Activated T-cell treated with anti-CD3 and anti-CD28 coated beads, Interleukin-2, amount 50 U/mL, for 24 hours (primary cell): Measurements from ENCODE around the gene KCNQ1.

Source experiments
- DNase-seq: peaks from one replicate; pipeline ENCODE4 v3.0.0-alpha.2; 2020
- H3K27ac Mint-ChIP-seq: 2 replicates; pipeline ENCODE4 v1.8.0; 2020; ENCODE audit warnings: mild to moderate bottlenecking, mixed read lengths
- H3K27me3 Mint-ChIP-seq: 2 replicates; pipeline ENCODE4 v1.8.0; 2020; ENCODE audit warnings: mixed read lengths
- H3K36me3 Mint-ChIP-seq: 2 replicates; pipeline ENCODE4 v1.8.0; 2020; ENCODE audit warnings: low read depth, mixed read lengths
- H3K4me1 Mint-ChIP-seq: 2 replicates; pipeline ENCODE4 v1.8.0; 2020; ENCODE audit warnings: low read depth, mixed read lengths
- H3K4me3 Mint-ChIP-seq: 2 replicates; pipeline ENCODE4 v1.8.0; 2020; ENCODE audit warnings: mild to moderate bottlenecking, moderate library complexity, mixed read lengths
- H3K9me3 Mint-ChIP-seq: 2 replicates; pipeline ENCODE4 v1.8.0; 2020; ENCODE audit warnings: mixed read lengths

KCNQ1 gene

DNA sequence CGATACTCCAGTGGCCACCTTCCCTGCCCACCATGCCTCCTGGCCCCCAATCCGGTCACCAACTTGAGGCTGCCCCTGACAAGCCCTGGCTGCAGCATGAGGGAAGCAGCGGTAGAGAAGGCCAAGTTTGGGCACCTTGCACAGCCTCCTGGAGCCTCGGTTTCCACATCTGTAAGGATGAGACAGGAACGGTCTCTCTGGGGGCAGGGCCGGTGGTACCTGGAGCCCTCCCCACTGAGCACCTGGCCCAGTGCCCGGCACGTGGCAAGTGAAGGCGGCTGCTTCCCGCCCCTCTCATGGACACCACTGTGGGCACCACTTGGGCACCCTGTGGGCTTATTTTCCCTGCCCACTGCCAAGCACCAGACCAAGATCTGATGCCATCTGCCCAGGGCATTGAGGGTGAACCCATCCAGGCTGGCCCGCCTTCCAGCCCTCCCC, 363.0 kb downstream of the KCNQ1 start:
- Mint-ChIP-seq H3K27me3 (no peaks in the 10 kb centered on the region), H3K36me3 (no peaks in the 10 kb centered on the region), H3K4me1 (peaks cover 20% of the 10 kb centered on the region), H3K27ac (no peak overlapping the region), H3K4me3 (no peak overlapping the region), H3K9me3 (no peaks in the 10 kb centered on the region)
- peak; percentile 16 for DNase-seq

DNA sequence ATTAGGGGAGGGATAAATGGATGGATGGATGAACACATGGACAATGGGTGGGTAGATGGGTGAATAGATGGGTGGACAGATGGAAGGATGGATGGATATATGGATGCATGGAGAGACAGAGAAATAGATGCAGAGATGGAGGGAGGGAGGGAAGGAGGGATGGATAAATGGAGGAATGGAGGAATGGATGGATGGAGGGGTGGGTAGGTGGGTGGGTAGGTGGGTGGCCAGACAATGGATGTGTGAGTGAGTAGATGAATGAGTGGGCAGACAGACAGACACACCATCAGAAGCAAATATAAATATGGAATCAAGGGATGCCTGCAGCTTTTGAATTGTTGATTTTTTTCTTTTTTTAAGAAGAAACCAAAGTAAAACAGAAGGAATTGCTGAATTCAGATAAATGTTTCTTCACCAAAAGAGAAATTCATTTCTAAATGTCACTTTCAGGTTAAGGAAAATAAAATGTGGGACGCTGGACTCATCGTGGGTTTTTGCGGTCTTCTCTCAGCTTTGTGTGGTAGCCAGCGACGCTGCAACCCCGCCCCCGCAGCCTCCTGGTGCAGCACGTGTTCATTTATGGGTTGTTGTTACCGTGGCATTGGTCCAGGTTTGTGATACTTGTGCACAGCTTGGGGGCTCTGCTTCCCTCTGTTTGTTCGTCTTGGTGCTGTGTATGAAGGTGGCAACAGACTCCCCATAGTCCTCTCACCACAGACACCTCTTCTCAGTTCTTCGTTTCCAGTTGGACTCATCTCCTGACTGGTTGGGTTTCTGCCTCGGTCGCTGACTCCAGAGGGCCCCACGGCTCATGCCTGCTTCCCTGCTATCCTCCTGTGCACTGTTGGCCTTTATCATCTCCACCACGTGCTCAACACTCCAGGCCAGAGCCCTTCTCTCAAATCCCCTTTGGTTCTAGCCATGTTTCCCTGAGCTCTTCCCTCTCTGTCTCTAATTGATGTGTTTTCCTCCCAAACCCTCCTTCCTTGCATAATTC, 364.3 kb downstream of the KCNQ1 start:
- DNase-seq, result no peak
- Mint-ChIP-seq H3K4me3 (no peak overlapping the region), H3K4me1 (peaks cover 30% of the 10 kb centered on the region), H3K9me3 (no peaks in the 10 kb centered on the region), H3K27me3 (no peaks in the 10 kb centered on the region), H3K36me3 (no peaks in the 10 kb centered on the region), H3K27ac (peak overlapping the region; percentile 10)

DNA sequence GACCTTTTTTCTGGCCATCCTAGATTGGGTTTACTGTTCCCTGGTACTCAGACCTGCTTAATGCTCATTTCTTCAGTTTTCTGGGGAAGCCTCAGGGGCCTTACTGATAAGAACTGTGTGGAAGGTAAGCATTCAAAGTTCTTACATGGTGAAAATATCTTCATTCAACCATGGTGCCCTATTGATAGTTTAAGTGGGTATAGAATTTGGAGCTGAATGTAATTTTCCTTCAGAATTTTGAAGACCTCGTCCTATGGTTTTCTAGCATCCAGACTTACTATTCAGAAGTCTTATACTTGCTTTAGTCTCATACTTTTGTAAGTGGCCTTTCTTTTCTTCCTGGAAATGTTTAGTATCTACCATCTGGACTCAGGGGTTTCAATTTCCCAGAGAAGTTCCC, 365.0 kb downstream of the KCNQ1 start:
- DNase-seq, result no peak
- Mint-ChIP-seq H3K9me3 (no peaks in the 10 kb centered on the region), H3K4me1 (peaks cover 30% of the 10 kb centered on the region), H3K27ac (no peak overlapping the region), H3K36me3 (no peaks in the 10 kb centered on the region), H3K27me3 (no peaks in the 10 kb centered on the region), H3K4me3 (no peak overlapping the region)

DNA sequence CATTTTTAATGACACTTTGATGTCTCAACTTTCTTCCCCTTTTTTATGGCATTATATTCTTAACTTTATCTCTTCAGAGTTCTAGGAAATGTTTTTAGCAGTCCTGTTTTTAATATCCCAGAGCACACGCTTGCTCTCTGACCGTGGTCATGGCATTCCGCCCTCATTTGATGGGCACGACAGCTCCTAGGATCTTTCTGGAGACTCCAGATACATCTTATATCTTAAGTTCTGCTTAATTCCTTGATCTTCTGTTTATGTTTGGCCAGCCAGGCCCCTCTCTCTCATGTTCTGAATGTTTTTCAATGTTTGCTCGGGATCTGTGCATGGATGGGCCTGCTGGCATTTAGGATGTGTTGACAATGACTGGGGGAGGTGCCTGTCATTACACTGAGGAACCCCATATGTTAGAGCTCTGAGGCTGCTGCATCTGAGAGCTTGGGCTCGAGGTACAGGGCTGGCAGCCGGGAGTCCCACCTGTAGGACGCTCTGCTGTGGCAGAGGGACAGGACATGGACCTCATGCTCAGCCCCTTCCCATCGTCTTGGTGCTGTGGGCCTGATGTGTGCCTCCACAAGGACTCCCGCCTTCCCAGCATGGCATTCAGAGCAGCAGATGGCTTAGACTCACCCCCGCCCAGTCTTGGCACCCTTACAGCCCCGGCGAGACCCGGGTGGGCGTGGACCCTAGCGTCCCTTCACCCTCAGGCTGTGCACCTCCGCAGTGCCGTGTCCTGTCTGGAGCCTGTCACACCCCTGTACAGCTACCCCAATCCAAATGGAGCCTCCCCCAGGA, 365.8 kb downstream of the KCNQ1 start:
- peaks cover 30% of the 10 kb centered on the region for H3K4me1 Mint-ChIP-seq
- H3K27ac Mint-ChIP-seq, result no peak overlapping the region
- no peaks in the 10 kb centered on the region for H3K27me3 Mint-ChIP-seq
- no peaks in the 10 kb centered on the region for H3K9me3 Mint-ChIP-seq
- H3K4me3 Mint-ChIP-seq, result no peak overlapping the region
- no peaks in the 10 kb centered on the region for H3K36me3 Mint-ChIP-seq
- DNase-seq, result no peak

DNA sequence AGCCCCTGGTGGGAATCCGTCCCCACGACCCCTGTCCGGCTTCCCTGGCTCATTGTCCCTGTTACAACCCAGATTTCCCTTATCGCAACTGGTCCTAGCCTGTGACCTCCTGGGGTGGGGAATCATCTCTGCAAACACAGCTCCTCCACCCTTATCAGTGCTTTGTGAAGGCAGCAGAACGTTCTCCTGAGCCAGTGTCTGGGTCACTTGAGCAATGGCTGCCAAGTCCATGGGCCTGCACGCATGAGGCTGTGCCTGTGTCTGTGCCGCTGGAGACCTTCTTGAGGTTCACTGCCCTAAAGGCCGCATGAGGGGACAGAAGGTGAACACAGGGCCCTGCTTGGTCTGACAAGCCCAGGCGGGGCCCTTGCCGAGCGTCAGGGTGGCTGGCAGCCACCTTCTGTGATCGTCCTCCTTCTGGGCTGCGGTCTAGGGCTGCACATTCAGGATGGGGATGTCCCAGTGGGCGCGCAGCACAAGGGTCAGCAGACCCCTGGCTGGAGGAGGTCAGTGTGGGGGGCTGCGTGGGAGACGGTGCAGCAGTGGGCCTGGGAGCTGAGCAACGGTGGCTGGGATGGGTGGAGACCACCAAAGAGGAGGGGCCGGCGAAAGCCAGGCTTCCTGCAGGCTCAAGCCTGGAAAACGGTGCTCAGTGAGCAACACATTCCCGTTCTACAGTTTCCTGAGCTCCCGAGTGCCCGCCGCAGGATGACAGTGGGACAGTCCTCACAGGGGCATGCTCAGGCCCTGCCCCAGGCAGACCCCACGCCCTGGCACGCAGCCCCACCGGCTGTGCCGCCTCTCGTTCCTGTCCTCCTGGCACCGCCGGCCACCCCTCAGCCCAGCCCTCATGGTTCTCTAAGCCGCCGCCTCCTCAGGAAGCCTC, 366.6 kb downstream of the KCNQ1 start:
- no peak overlapping the region for H3K4me3 Mint-ChIP-seq
- peaks cover 30% of the 10 kb centered on the region for H3K4me1 Mint-ChIP-seq
- no peaks in the 10 kb centered on the region for H3K27me3 Mint-ChIP-seq
- H3K36me3 Mint-ChIP-seq, result peaks cover 7% of the 10 kb centered on the region
- no peak for DNase-seq
- peaks cover 4% of the 10 kb centered on the region for H3K9me3 Mint-ChIP-seq
- no peak overlapping the region for H3K27ac Mint-ChIP-seq

DNA sequence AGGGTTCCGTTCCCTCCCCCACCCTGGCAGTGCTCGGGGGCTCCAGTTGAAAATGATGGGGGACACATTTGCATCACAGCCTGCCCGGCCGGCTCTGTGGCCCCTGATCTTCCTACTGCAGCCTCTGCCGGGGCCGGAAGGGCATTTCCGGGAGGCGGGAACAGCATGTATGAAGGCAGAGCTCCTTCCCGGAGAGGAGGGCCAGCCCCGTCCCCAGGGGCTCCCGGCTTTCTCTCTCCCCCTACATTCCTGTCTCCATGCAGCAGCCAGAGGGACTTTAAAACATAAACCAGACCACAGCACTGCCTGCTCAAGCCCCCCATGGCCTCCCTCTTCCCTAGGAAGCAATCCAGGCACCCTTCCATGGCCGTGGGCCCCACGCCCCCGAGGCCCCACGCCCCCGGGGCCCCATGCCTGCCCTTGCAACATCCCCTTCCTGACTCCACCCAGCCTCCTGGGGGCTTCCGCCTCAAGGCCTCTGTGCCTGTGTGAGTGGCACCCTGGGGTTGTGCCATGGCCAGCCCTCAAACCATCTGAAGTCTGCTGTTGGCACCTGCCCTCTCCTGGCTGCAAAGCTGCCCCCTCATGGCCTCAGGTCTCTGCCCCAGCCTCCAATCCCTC, 367.7 kb downstream of the KCNQ1 start:
- Mint-ChIP-seq H3K27me3 (no peaks in the 10 kb centered on the region), H3K27ac (peak overlapping the region; percentile 44), H3K36me3 (peaks cover 12% of the 10 kb centered on the region), H3K4me1 (peaks cover 30% of the 10 kb centered on the region), H3K4me3 (no peak overlapping the region), H3K9me3 (peaks cover 4% of the 10 kb centered on the region)
- DNase-seq, result no peak

DNA sequence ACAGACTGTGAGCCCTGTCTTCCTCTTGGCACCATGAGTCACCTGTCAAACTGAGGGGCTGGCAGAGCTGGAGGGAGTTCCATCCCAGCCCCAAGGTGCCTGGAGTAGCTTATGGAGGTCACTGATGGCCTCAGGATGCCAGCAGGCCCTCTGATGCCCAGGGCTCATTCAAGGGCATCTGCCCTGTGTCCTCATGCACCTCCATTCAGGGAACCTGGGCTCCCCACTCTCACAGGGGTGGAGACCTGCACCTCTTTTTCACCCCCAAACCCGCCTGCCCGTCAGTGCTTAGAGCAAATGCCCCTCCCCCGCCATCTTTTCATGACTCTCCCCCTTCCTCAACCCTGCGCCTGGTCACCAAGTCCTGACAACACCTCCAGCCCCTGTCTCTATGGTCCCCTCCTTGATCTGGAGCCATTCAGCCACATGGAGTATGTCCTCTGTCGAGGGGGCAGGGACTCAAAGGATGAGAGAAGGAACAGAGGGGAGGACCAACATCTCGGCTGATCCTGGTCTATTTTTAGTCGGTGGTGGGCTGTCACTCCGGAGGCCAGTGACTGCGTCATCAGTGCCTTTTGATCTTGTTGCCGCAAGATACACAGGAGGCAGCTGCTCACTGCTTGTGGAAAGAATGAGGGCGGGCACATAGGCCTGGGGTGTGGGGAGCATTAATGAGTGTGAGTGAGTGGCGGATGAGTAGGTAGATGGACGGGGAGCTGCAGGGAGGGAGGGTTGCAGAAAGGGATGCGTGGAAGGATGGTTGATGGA, 368.5 kb downstream of the KCNQ1 start:
- Mint-ChIP-seq H3K27ac (peak overlapping the region; percentile 44), H3K4me1 (peaks cover 30% of the 10 kb centered on the region), H3K36me3 (peaks cover 12% of the 10 kb centered on the region), H3K4me3 (no peak overlapping the region), H3K27me3 (no peaks in the 10 kb centered on the region), H3K9me3 (peaks cover 4% of the 10 kb centered on the region)
- no peak for DNase-seq

DNA sequence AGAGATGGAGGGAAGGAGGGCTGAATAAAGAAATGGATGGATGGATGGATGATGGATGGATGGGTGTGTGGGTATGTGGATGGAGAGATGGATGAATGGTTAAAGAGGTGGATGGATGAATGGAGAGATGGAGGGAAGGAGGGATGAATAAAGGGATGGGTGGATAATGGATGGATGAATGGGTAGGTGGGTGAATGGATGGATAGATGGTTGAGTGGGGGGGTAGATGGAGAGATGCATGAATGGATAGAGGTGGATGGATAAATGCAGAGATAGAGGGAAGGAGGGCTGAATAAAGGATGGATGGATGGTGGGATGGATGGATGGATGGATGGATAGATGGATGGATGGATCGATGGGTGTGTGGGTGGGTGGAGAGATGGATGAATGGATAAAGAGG, 369.2 kb downstream of the KCNQ1 start:
- Mint-ChIP-seq H3K4me1 (peaks cover 27% of the 10 kb centered on the region), H3K27ac (no peak overlapping the region), H3K4me3 (no peak overlapping the region), H3K9me3 (peaks cover 5% of the 10 kb centered on the region), H3K27me3 (no peaks in the 10 kb centered on the region), H3K36me3 (peaks cover 16% of the 10 kb centered on the region)
- no peak for DNase-seq

DNA sequence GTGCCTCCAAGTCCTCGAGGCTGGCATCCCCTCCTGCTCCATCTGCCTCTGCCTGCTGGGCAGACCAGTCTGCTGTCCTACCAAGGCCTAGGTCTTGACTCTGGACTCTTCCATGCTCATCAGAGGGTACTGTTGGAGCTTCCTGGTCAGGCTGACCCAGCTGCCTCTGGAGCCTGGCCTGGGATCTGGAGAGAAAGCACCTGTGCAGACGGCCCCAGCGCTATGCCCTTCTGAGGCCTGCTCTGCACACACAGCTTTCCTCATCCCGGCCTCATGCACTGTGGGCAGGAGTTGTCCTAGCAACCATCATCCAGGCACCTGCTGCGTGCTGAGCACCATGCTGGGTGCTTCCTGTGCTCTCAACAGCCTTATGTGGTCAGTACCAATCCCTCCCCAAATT, 369.9 kb downstream of the KCNQ1 start:
- peaks cover 21% of the 10 kb centered on the region for H3K4me1 Mint-ChIP-seq
- no peak for DNase-seq
- H3K36me3 Mint-ChIP-seq, result peaks cover 21% of the 10 kb centered on the region
- no peaks in the 10 kb centered on the region for H3K27me3 Mint-ChIP-seq
- H3K9me3 Mint-ChIP-seq, result peaks cover 11% of the 10 kb centered on the region
- H3K4me3 Mint-ChIP-seq, result no peak overlapping the region
- H3K27ac Mint-ChIP-seq, result no peak overlapping the region

DNA sequence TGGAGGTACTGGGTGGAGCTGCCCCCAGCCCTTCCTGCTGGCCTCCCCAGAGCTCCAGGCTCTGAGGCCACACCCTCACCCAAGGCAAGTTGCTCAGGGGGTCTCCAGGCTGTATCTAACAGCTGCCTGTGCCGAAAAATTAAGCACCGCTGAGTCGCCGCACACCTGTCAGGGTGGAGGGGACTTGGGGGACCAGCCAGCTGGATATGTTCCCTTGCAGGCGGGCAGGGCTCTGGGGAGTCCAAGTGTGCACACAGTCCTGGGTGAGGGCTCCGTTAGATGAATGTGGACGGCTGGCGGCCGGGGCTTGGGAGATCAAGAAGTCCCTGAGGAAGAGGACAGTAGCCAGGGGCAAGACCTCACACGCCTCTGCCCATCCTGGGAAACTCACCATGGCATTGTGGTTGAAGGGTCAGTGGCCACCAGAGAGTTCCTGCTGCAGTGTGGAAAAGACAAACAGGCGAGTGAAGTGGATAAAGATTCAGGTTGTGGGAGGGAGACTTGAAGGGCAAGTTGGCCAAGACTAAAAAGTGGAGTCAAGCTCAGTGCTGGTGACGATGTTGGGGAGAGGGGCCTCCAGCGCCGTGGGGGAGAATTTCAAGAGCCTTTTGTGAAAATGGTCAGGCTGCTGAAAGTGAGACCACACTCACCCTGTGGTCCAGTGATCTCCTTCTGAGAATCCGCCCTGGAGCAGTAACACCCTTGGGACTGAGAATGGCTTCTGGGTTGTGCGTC, 371.1 kb downstream of the KCNQ1 start:
- peaks cover 13% of the 10 kb centered on the region for H3K9me3 Mint-ChIP-seq
- peaks cover 21% of the 10 kb centered on the region for H3K4me1 Mint-ChIP-seq
- peaks cover 23% of the 10 kb centered on the region for H3K36me3 Mint-ChIP-seq
- DNase-seq, result no peak
- no peaks in the 10 kb centered on the region for H3K27me3 Mint-ChIP-seq
- H3K27ac Mint-ChIP-seq, result no peak overlapping the region
- no peak overlapping the region for H3K4me3 Mint-ChIP-seq

DNA sequence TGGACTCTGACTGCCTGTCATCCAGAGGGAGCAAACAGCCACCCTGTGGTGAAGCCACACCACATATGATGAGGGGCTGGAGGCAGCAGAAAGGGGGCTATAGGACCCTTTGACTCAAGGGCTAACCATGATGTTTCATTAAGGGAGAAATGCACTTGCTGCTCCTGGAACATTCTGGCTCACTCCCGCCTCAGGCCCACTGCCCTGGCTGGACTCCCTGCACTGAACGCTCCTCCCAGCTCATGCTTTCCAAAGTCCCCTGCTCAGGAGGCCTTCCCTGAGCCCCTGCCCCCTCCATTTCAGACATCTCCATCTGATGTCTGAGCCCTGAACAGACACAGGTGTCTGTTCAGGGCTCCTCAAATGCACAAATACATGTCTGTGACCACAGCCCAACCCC, 371.7 kb downstream of the KCNQ1 start:
- Mint-ChIP-seq H3K27me3 (no peaks in the 10 kb centered on the region), H3K9me3 (peaks cover 13% of the 10 kb centered on the region), H3K4me1 (peaks cover 20% of the 10 kb centered on the region), H3K36me3 (peaks cover 23% of the 10 kb centered on the region), H3K4me3 (no peak overlapping the region), H3K27ac (no peak overlapping the region)
- no peak for DNase-seq

DNA sequence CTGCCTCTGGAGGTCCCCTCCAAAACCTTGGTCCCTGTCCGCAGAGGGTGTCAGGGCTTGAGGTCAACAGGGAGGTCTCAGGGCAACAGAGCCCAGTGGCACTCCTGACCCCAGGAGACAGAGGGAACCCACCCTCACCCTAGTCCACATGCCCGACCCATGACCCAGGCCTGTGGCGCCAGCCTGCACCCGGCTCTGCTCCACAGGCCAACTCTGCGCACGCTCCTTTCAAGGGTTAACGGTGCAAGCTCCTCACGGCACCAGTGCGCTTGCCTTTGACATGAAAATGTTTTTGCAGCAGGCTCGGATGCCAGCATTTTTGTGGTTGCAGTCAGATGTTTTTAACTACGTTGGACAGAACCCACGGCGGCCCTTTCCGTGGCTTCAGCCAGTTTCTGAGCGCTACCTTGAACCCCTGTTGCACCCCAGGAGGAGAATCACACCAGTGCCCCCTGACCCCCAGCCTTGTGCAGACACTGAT, 372.2 kb downstream of the KCNQ1 start:
- H3K36me3 Mint-ChIP-seq, result peaks cover 23% of the 10 kb centered on the region
- no peak overlapping the region for H3K27ac Mint-ChIP-seq
- peaks cover 16% of the 10 kb centered on the region for H3K9me3 Mint-ChIP-seq
- H3K4me3 Mint-ChIP-seq, result no peak overlapping the region
- no peak for DNase-seq
- no peaks in the 10 kb centered on the region for H3K27me3 Mint-ChIP-seq
- H3K4me1 Mint-ChIP-seq, result peaks cover 18% of the 10 kb centered on the region

DNA sequence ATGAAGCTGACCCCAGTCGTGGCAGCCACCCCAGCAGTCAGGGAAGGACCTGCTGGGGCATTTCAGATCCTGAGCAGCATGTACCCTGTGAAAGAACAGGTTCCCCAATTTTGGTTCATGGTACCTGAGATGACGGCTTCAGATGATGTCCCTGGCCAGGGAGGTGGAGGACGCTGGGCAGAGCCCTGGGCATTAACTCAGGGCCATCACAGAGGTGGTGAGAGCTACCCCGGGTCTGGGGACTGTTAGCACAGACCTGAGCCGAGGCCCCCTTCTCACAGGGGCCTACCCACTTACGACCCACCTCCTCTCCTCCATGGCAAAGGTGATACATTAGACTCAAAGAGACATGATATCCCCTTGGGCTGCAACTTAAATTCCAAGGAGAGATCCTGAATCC, 372.6 kb downstream of the KCNQ1 start:
- no peaks in the 10 kb centered on the region for H3K27me3 Mint-ChIP-seq
- peaks cover 24% of the 10 kb centered on the region for H3K36me3 Mint-ChIP-seq
- no peak for DNase-seq
- no peak overlapping the region for H3K4me3 Mint-ChIP-seq
- no peak overlapping the region for H3K27ac Mint-ChIP-seq
- H3K4me1 Mint-ChIP-seq, result peaks cover 13% of the 10 kb centered on the region
- peaks cover 19% of the 10 kb centered on the region for H3K9me3 Mint-ChIP-seq
